ENCODE data around the gene FDXR. TPM values are rescaled to one million over a fixed set of nuclear protein-coding genes. Genes with fewer than 3 reads are reported as not detected.

FDXR gene
- total RNA-seq, 5 donors from 2014 or later (not counting 1 experiment from before 2014, with no cell fraction given), result 4.2 to 20.7 (median 15.3) TPM

GRCh38 chr17:74842599-74843351, 30.0 kb downstream of the FDXR start:
- ATAC-seq (replicated peaks in 1 of 4) (peak; percentile 31 to 46 (median 36)), DNase-seq (peak in 2 of 35 experiments; percentile 25 to 29)
- Mint-ChIP-seq H3K27me3 (peaks cover 11 to 13% of the 10 kb centered on the region in 2 donors), H3K27ac (no peak overlapping the region), H3K9me3 (no peaks in the 10 kb centered on the region), H3K36me3 (peaks cover 15% of the 10 kb centered on the region), H3K4me1 (peaks cover 15 to 21% (median 16%) of the 10 kb centered on the region in 3 donors), H3K4me3 (no peak overlapping the region)
- 11% methylated on average over 88 of the region's 88 CpGs for WGBS (ENCODE audit: insufficient coverage)
- ChIA-PET CTCF (interaction anchor here in 1 of 2 donors (1.2 kb wide), 1 partner anchor 19 kb away, joined by 4 read pairs; no protein-coding TSS in a partner anchor), POLR2A (no interaction called here)
- peaks cover 0 to 6% of the 10 kb centered on the region in 2 donors for H3K36me3 ChIP-seq (ENCODE audit: control insufficient read depth in 2 of 2, extremely low read depth in 1 of 2, insufficient read depth in 1 of 2, low read length in 1 of 2)
- peaks cover 0 to 25% of the 10 kb centered on the region in 2 experiments for H3K27me3 ChIP-seq (replicated peaks in 1 of 2; ENCODE audit: control insufficient read depth in 2 of 2, extremely low read depth in 1 of 2, insufficient read depth in 2 of 2, low read length in 1 of 2)
- H3K27ac ChIP-seq (ENCODE audit: low read length), result no peak overlapping the region
- peaks cover 0 to 17% of the 10 kb centered on the region in 2 experiments for H3K4me1 ChIP-seq (ENCODE audit: control insufficient read depth in 1 of 2, extremely low read depth in 1 of 2, insufficient read depth in 2 of 2, low read length in 2 of 2)
- no peaks in the 10 kb centered on the region for H3K9me3 ChIP-seq
- no peak overlapping the region for H3K4me3 ChIP-seq (ENCODE audit: control insufficient read depth in 1 of 2, extremely low read depth in 1 of 2, low read length in 1 of 2)

GRCh38 chr17:74842146-74842598, 30.6 kb downstream of the FDXR start:
- Histone ChIP-seq H3K36me3 (ENCODE audit: control insufficient read depth in 2 of 2, extremely low read depth in 1 of 2, insufficient read depth in 1 of 2, low read length in 1 of 2) (peaks cover under 1 to 9% of the 10 kb centered on the region in 2 donors), H3K4me3 (ENCODE audit: control insufficient read depth in 1 of 2, extremely low read depth in 1 of 2, low read length in 1 of 2) (no peak overlapping the region), H3K27ac (ENCODE audit: low read length) (no peak overlapping the region), H3K4me1 (ENCODE audit: control insufficient read depth in 1 of 2, extremely low read depth in 1 of 2, insufficient read depth in 2 of 2, low read length in 2 of 2) (peaks cover 0 to 17% of the 10 kb centered on the region in 2 experiments), H3K9me3 (no peaks in the 10 kb centered on the region), H3K27me3 (replicated peaks in 1 of 2; ENCODE audit: control insufficient read depth in 2 of 2, extremely low read depth in 1 of 2, insufficient read depth in 2 of 2, low read length in 1 of 2) (peaks cover 0 to 25% of the 10 kb centered on the region in 2 experiments)
- H3K4me1 Mint-ChIP-seq, result peaks cover 15 to 21% (median 16%) of the 10 kb centered on the region in 3 donors
- H3K27me3 Mint-ChIP-seq, result peaks cover 11 to 13% of the 10 kb centered on the region in 2 donors
- no peak overlapping the region for H3K27ac Mint-ChIP-seq
- 91% methylated on average over 8 of the region's 8 CpGs for WGBS (ENCODE audit: insufficient coverage)
- ATAC-seq (replicated peaks in 1 of 4) (no peak), DNase-seq (no peak)
- POLR2A ChIA-PET, result no interaction called here
- peaks cover 15% of the 10 kb centered on the region for H3K36me3 Mint-ChIP-seq
- H3K9me3 Mint-ChIP-seq, result no peaks in the 10 kb centered on the region
- peak overlapping the region in 1 of 3 donors; percentile 31 for H3K4me3 Mint-ChIP-seq
- CTCF ChIA-PET, result interaction anchor here in 1 of 2 donors (0.5 kb wide), 1 partner anchor 383 kb away, joined by 4 read pairs; no protein-coding TSS in a partner anchor

- WGBS (ENCODE audit: insufficient coverage), result 38% methylated on average over 12 of the region's 13 CpGs
- POLR2A ChIA-PET, result no interaction called here
- ATAC-seq (replicated peaks in 1 of 4) (no peak), DNase-seq (no peak)
- H3K27me3 ChIP-seq (replicated peaks in 1 of 2; ENCODE audit: control insufficient read depth in 2 of 2, extremely low read depth in 1 of 2, insufficient read depth in 2 of 2, low read length in 1 of 2), result peaks cover 0 to 24% of the 10 kb centered on the region in 2 experiments
- Mint-ChIP-seq H3K36me3 (peaks cover 25% of the 10 kb centered on the region), H3K9me3 (no peaks in the 10 kb centered on the region), H3K4me3 (peak overlapping the region in 1 of 3 donors; percentile 32), H3K4me1 (peaks cover 15 to 21% (median 16%) of the 10 kb centered on the region in 3 donors), H3K27me3 (peaks cover 11 to 13% of the 10 kb centered on the region in 2 donors), H3K27ac (peak overlapping the region in 1 of 2 donors; percentile 7)
- peaks cover 11 to 18% of the 10 kb centered on the region in 2 donors for H3K36me3 ChIP-seq (ENCODE audit: control insufficient read depth in 2 of 2, extremely low read depth in 1 of 2, insufficient read depth in 1 of 2, low read length in 1 of 2)
- peaks cover 0 to 17% of the 10 kb centered on the region in 2 experiments for H3K4me1 ChIP-seq (ENCODE audit: control insufficient read depth in 1 of 2, extremely low read depth in 1 of 2, insufficient read depth in 2 of 2, low read length in 2 of 2)
- no peaks in the 10 kb centered on the region for H3K9me3 ChIP-seq
- H3K27ac ChIP-seq (ENCODE audit: low read length), result no peak overlapping the region
- CTCF ChIA-PET, result no interaction called here
- no peak overlapping the region for H3K4me3 ChIP-seq (ENCODE audit: control insufficient read depth in 1 of 2, extremely low read depth in 1 of 2, low read length in 1 of 2)
Observed at GRCh38 chr17:74840989-74841666, 31.7 kb downstream of the FDXR start.

- CTCF ChIA-PET, result interaction anchor here in 1 of 2 donors (0.6 kb wide), 2 partner anchors 14 to 67 kb away, joined by 3 to 4 read pairs; no protein-coding TSS in a partner anchor
- Mint-ChIP-seq H3K36me3 (peaks cover 30% of the 10 kb centered on the region), H3K27me3 (peaks cover 11 to 13% of the 10 kb centered on the region in 2 donors), H3K9me3 (no peaks in the 10 kb centered on the region), H3K27ac (no peak overlapping the region), H3K4me3 (no peak overlapping the region), H3K4me1 (peaks cover 15 to 21% (median 16%) of the 10 kb centered on the region in 3 donors)
- Histone ChIP-seq H3K4me1 (ENCODE audit: control insufficient read depth in 1 of 2, extremely low read depth in 1 of 2, insufficient read depth in 2 of 2, low read length in 2 of 2) (peaks cover 0 to 17% of the 10 kb centered on the region in 2 experiments), H3K27ac (ENCODE audit: low read length) (no peak overlapping the region), H3K9me3 (no peaks in the 10 kb centered on the region), H3K36me3 (ENCODE audit: control insufficient read depth in 2 of 2, extremely low read depth in 1 of 2, insufficient read depth in 1 of 2, low read length in 1 of 2) (peaks cover 15 to 23% of the 10 kb centered on the region in 2 donors), H3K4me3 (ENCODE audit: control insufficient read depth in 1 of 2, extremely low read depth in 1 of 2, low read length in 1 of 2) (no peak overlapping the region), H3K27me3 (replicated peaks in 1 of 2; ENCODE audit: control insufficient read depth in 2 of 2, extremely low read depth in 1 of 2, insufficient read depth in 2 of 2, low read length in 1 of 2) (peaks cover 0 to 19% of the 10 kb centered on the region in 2 experiments)
- POLR2A ChIA-PET, result no interaction called here
- DNase-seq, result no peak
- ATAC-seq (replicated peaks in 1 of 4), result no peak
- WGBS (ENCODE audit: insufficient coverage), result 84% methylated on average over 2 of the region's 7 CpGs
Observed at GRCh38 chr17:74839990-74840852, 32.6 kb downstream of the FDXR start.

- H3K27me3 Mint-ChIP-seq, result peaks cover 6 to 11% of the 10 kb centered on the region in 2 donors
- ATAC-seq (replicated peaks in 1 of 4) (no peak), DNase-seq (no peak)
- H3K9me3 Mint-ChIP-seq, result no peaks in the 10 kb centered on the region
- peaks cover 15 to 28% of the 10 kb centered on the region in 2 donors for H3K36me3 ChIP-seq (ENCODE audit: control insufficient read depth in 2 of 2, extremely low read depth in 1 of 2, insufficient read depth in 1 of 2, low read length in 1 of 2)
- no peak overlapping the region for H3K27ac ChIP-seq (ENCODE audit: low read length)
- ChIA-PET POLR2A (no interaction called here), CTCF (interaction anchor here in 1 of 2 donors (1.4 kb wide), 1 partner anchor 24 kb away, joined by 3 read pairs; no protein-coding TSS in a partner anchor)
- peaks cover 0 to 17% of the 10 kb centered on the region in 2 experiments for H3K4me1 ChIP-seq (ENCODE audit: control insufficient read depth in 1 of 2, extremely low read depth in 1 of 2, insufficient read depth in 2 of 2, low read length in 2 of 2)
- no peak overlapping the region for H3K4me3 Mint-ChIP-seq
- peaks cover 15 to 21% (median 16%) of the 10 kb centered on the region in 3 donors for H3K4me1 Mint-ChIP-seq
- H3K27me3 ChIP-seq (replicated peaks in 1 of 2; ENCODE audit: control insufficient read depth in 2 of 2, extremely low read depth in 1 of 2, insufficient read depth in 2 of 2, low read length in 1 of 2), result peaks cover 0 to 16% of the 10 kb centered on the region in 2 experiments
- H3K36me3 Mint-ChIP-seq, result peaks cover 28% of the 10 kb centered on the region
- 95% methylated on average over 9 of the region's 9 CpGs for WGBS (ENCODE audit: insufficient coverage)
- H3K9me3 ChIP-seq, result no peaks in the 10 kb centered on the region
- no peak overlapping the region for H3K4me3 ChIP-seq (ENCODE audit: control insufficient read depth in 1 of 2, extremely low read depth in 1 of 2, low read length in 1 of 2)
- no peak overlapping the region for H3K27ac Mint-ChIP-seq
Observed at GRCh38 chr17:74838274-74838673, 34.5 kb downstream of the FDXR start.

All from T-cell (primary cell).